ENCODE results near the gene GP5. TPM values are rescaled to one million over a fixed set of nuclear protein-coding genes. Genes with fewer than 3 reads are reported as not detected.

Gene GP5
- total RNA-seq, 1 experiment from 2014 or later = 0.05 TPM

- ChIA-PET CTCF (interaction anchor here (0.6 kb wide), 1 partner anchor 85 kb away, joined by 3 read pairs; no protein-coding TSS in a partner anchor), POLR2A (no interaction called here)
- ATAC-seq = peak; percentile 67
- no TSS peak for BruUV-seq (replicated peaks)
- TF ChIP-seq POLR2AphosphoS5 (IDR thresholded peaks at IDR 0.05; ENCODE audit: low read depth, low read length) (no peak), TCF7L2 (IDR thresholded peaks at IDR 0.05; ENCODE audit: low read depth, low read length) (no peak), REST (IDR thresholded peaks at IDR 0.05; ENCODE audit: insufficient read depth in 1 of 2, low read depth in 2 of 2, low read length in 1 of 2) (no peak), CTCF (IDR thresholded peaks at IDR 0.05) (no peak), SIN3A (IDR thresholded peaks at IDR 0.05; ENCODE audit: borderline replicate concordance, insufficient read depth, low read depth, low read length) (no peak)
- H3K27me3 ChIP-seq (ENCODE audit: control insufficient read depth, insufficient read depth, low read length) = no peaks in the 10 kb centered on the region
- intact Hi-C loops (cut with micrococcal nuclease; ENCODE audit: unreplicated experiment) = no loop called here
- in situ Hi-C loops (cut with HindIII; ENCODE audit: low pct_unique_long_range_greater_than_20kb, low sequenced_read_pairs) = no loop called here
- no peak overlapping the region for H3K27ac ChIP-seq (ENCODE audit: low read length)
- H3K4me3 ChIP-seq (ENCODE audit: low read depth in 2 of 2, low read length in 2 of 2) = no peak overlapping the region
- peaks cover 18% of the 10 kb centered on the region for H3K36me3 ChIP-seq (ENCODE audit: control insufficient read depth, insufficient read depth, low read length)
- H3K4me1 ChIP-seq (ENCODE audit: control insufficient read depth, insufficient read depth, low read length) = no peaks in the 10 kb centered on the region
- no peaks in the 10 kb centered on the region for H3K9me3 ChIP-seq (ENCODE audit: control insufficient read depth, insufficient read depth, low read depth, low read length)
- DNase-seq (ENCODE audit: low read depth, low spot score) = no peak
Measured at GRCh38 chr3:194407423-194407822, 8.4 kb upstream of the GP5 start.

- CTCF ChIA-PET = no interaction called here
- Histone ChIP-seq H3K27me3 (ENCODE audit: control insufficient read depth, insufficient read depth, low read length) (no peaks in the 10 kb centered on the region), H3K9me3 (ENCODE audit: control insufficient read depth, insufficient read depth, low read depth, low read length) (no peaks in the 10 kb centered on the region), H3K36me3 (ENCODE audit: control insufficient read depth, insufficient read depth, low read length) (peaks cover 12% of the 10 kb centered on the region), H3K27ac (ENCODE audit: low read length) (no peak overlapping the region), H3K4me3 (ENCODE audit: low read depth in 2 of 2, low read length in 2 of 2) (no peak overlapping the region), H3K4me1 (ENCODE audit: control insufficient read depth, insufficient read depth, low read length) (no peaks in the 10 kb centered on the region)
- no TSS peak for BruUV-seq (replicated peaks)
- intact Hi-C loops (cut with micrococcal nuclease; ENCODE audit: unreplicated experiment) = no loop called here
- TF ChIP-seq CTCF (IDR thresholded peaks at IDR 0.05) (no peak), TCF7L2 (IDR thresholded peaks at IDR 0.05; ENCODE audit: low read depth, low read length) (no peak), REST (IDR thresholded peaks at IDR 0.05; ENCODE audit: insufficient read depth in 1 of 2, low read depth in 2 of 2, low read length in 1 of 2) (no peak), POLR2AphosphoS5 (IDR thresholded peaks at IDR 0.05; ENCODE audit: low read depth, low read length) (no peak), SIN3A (IDR thresholded peaks at IDR 0.05; ENCODE audit: borderline replicate concordance, insufficient read depth, low read depth, low read length) (no peak)
- POLR2A ChIA-PET = no interaction called here
- no peak for DNase-seq (ENCODE audit: low read depth, low spot score)
- in situ Hi-C loops (cut with HindIII; ENCODE audit: low pct_unique_long_range_greater_than_20kb, low sequenced_read_pairs) = no loop called here
- ATAC-seq = no peak
Measured at GRCh38 chr3:194405766-194406165, 6.7 kb upstream of the GP5 start.
